ENCODE measurements around the gene AFAP1L1. TPM values are rescaled to one million over a fixed set of nuclear protein-coding genes. Genes with fewer than 3 reads are reported as not detected.

Gene AFAP1L1
- total and polyA plus RNA-seq, 2 of the 13 experiments (the other 11 are each of a cell fraction or from before 2014, with no cell fraction given), result 0.38 to 1.0 TPM

DNA sequence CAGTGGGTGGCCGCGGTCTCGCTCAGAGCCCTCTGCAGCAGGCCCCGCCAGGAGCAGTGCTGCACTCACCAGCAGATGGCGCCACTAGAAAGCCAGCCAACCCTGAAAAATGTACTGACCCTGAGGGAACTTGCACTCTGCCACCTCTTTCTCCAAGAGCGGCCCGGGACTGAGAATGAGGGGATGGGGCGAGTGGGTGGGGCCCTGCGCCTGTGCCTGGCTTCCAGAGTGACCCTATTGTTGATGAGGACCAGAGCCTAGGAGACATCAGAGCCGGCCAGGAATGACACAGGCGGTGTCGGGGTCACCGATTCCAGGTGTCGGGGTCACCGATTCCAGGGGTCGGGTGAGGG lies 110.3 kb downstream of the AFAP1L1 start (continued):
- TF ChIP-seq KLF12 (CRISPR knock-in tag; IDR thresholded peaks at IDR 0.05; ENCODE audit: borderline replicate concordance), result no peak
- no peak for TF ChIP-seq ZNF282 (IDR thresholded peaks at IDR 0.05; ENCODE audit: partially characterized antibody)
- no peak for TF ChIP-seq ZNF432 (CRISPR knock-in tag; IDR thresholded peaks at IDR 0.05; ENCODE audit: borderline replicate concordance)
- TF ChIP-seq ARNT2 (CRISPR knock-in tag; IDR thresholded peaks at IDR 0.05; ENCODE audit: low read depth), result no peak
- peak; percentile 28; the same call in 1 of the 2 replicates for TF ChIP-seq ZNF768 (CRISPR knock-in tag; IDR thresholded peaks at IDR 0.05)
- no peak for TF ChIP-seq ZNF451 (CRISPR knock-in tag; IDR thresholded peaks at IDR 0.05)
- TF ChIP-seq SNAI1 (CRISPR knock-in tag; IDR thresholded peaks at IDR 0.05; ENCODE audit: borderline replicate concordance), result no peak
- 0 out of 2 replicates have a peak, but pooled peaks have one; percentile 55 for TF ChIP-seq ZNF580 (CRISPR knock-in tag; IDR thresholded peaks at IDR 0.05; ENCODE audit: borderline replicate concordance, low read depth)
- no peak for TF ChIP-seq ZNF446 (CRISPR knock-in tag; IDR thresholded peaks at IDR 0.05)
- TF ChIP-seq MATR3 (CRISPR knock-in tag; IDR thresholded peaks at IDR 0.05), result no peak
- TF ChIP-seq ZNF367 (CRISPR knock-in tag; IDR thresholded peaks at IDR 0.05; ENCODE audit: borderline replicate concordance), result no peak
- TF ChIP-seq HDAC1 (CRISPR knock-in tag; IDR thresholded peaks at IDR 0.05), result no peak
- TF ChIP-seq, protein P1, sequence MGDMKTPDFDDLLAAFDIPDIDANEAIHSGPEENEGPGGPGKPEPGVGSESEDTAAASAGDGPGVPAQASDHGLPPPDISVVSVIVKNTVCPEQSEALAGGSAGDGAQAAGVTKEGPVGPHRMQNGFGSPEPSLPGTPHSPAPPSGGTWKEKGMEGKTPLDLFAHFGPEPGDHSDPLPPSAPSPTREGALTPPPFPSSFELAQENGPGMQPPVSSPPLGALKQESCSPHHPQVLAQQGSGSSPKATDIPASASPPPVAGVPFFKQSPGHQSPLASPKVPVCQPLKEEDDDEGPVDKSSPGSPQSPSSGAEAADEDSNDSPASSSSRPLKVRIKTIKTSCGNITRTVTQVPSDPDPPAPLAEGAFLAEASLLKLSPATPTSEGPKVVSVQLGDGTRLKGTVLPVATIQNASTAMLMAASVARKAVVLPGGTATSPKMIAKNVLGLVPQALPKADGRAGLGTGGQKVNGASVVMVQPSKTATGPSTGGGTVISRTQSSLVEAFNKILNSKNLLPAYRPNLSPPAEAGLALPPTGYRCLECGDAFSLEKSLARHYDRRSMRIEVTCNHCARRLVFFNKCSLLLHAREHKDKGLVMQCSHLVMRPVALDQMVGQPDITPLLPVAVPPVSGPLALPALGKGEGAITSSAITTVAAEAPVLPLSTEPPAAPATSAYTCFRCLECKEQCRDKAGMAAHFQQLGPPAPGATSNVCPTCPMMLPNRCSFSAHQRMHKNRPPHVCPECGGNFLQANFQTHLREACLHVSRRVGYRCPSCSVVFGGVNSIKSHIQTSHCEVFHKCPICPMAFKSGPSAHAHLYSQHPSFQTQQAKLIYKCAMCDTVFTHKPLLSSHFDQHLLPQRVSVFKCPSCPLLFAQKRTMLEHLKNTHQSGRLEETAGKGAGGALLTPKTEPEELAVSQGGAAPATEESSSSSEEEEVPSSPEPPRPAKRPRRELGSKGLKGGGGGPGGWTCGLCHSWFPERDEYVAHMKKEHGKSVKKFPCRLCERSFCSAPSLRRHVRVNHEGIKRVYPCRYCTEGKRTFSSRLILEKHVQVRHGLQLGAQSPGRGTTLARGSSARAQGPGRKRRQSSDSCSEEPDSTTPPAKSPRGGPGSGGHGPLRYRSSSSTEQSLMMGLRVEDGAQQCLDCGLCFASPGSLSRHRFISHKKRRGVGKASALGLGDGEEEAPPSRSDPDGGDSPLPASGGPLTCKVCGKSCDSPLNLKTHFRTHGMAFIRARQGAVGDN (CRISPR knock-in tag; IDR thresholded peaks at IDR 0.05), result peak; percentile 71
- TF ChIP-seq, protein P2, sequence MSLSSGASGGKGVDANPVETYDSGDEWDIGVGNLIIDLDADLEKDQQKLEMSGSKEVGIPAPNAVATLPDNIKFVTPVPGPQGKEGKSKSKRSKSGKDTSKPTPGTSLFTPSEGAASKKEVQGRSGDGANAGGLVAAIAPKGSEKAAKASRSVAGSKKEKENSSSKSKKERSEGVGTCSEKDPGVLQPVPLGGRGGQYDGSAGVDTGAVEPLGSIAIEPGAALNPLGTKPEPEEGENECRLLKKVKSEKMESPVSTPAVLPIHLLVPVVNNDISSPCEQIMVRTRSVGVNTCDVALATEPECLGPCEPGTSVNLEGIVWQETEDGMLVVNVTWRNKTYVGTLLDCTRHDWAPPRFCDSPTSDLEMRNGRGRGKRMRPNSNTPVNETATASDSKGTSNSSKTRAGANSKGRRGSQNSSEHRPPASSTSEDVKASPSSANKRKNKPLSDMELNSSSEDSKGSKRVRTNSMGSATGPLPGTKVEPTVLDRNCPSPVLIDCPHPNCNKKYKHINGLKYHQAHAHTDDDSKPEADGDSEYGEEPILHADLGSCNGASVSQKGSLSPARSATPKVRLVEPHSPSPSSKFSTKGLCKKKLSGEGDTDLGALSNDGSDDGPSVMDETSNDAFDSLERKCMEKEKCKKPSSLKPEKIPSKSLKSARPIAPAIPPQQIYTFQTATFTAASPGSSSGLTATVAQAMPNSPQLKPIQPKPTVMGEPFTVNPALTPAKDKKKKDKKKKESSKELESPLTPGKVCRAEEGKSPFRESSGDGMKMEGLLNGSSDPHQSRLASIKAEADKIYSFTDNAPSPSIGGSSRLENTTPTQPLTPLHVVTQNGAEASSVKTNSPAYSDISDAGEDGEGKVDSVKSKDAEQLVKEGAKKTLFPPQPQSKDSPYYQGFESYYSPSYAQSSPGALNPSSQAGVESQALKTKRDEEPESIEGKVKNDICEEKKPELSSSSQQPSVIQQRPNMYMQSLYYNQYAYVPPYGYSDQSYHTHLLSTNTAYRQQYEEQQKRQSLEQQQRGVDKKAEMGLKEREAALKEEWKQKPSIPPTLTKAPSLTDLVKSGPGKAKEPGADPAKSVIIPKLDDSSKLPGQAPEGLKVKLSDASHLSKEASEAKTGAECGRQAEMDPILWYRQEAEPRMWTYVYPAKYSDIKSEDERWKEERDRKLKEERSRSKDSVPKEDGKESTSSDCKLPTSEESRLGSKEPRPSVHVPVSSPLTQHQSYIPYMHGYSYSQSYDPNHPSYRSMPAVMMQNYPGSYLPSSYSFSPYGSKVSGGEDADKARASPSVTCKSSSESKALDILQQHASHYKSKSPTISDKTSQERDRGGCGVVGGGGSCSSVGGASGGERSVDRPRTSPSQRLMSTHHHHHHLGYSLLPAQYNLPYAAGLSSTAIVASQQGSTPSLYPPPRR (CRISPR knock-in tag; IDR thresholded peaks at IDR 0.05; ENCODE audit: borderline replicate concordance), result no peak
- TF ChIP-seq TBX2 (CRISPR knock-in tag; IDR thresholded peaks at IDR 0.05; ENCODE audit: borderline replicate concordance), result no peak
- no peak for TF ChIP-seq PBX3 (CRISPR knock-in tag; IDR thresholded peaks at IDR 0.05; ENCODE audit: borderline replicate concordance)
- TF ChIP-seq, protein P3, sequence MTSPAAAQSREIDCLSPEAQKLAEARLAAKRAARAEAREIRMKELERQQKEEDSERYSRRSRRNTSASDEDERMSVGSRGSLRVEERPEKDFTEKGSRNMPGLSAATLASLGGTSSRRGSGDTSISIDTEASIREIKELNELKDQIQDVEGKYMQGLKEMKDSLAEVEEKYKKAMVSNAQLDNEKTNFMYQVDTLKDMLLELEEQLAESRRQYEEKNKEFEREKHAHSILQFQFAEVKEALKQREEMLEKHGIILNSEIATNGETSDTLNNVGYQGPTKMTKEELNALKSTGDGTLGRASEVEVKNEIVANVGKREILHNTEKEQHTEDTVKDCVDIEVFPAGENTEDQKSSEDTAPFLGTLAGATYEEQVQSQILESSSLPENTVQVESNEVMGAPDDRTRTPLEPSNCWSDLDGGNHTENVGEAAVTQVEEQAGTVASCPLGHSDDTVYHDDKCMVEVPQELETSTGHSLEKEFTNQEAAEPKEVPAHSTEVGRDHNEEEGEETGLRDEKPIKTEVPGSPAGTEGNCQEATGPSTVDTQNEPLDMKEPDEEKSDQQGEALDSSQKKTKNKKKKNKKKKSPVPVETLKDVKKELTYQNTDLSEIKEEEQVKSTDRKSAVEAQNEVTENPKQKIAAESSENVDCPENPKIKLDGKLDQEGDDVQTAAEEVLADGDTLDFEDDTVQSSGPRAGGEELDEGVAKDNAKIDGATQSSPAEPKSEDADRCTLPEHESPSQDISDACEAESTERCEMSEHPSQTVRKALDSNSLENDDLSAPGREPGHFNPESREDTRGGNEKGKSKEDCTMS (CRISPR knock-in tag; conservative IDR thresholded peaks at IDR 0.05), result no peak

Measured in HepG2 (cell line).